Endothelial cell of umbilical vein (primary cell): ENCODE results near the gene RNF121. TPM values are rescaled to one million over a fixed set of nuclear protein-coding genes. Genes with fewer than 3 reads are reported as not detected.

ENCODE experiments used
- BruUV-seq: library from RNA; stranded (reverse); fragments of 400-500 nt; replicated peaks from 2 replicates; lab custom pipeline; 2021; lab: Mats Ljungman, UMichigan
- CTCF ChIA-PET: fragments of 300-600, 350-600 bp; sonication (Branson Sonifier 250); formaldehyde crosslinking; loops from one replicate; lab custom pipeline; 2021; ENCODE audit warnings: antibody characterized with exemption, inconsistent platforms; lab: Charles Lee
- POLR2A ChIA-PET: fragments of 300-600, 350-600 bp; sonication (Branson Sonifier 250); formaldehyde crosslinking; loops from one replicate; lab custom pipeline; 2021; ENCODE audit warnings: antibody characterized with exemption, inconsistent platforms; lab: Charles Lee
- DNase-seq: peaks from one replicate; pipeline ENCODE4 v3.0.0-alpha.2; 2011; ENCODE audit warnings: low read depth, low spot score
- FAIRE-seq: peaks from 2 replicates; lab custom pipeline; 2011; peaks lifted over from hg19 to GRCh38; lab: Jason Lieb, UNC
- H2AFZ ChIP-seq: 2 replicates; pipeline ENCODE4 v1.6.0; 2012; ENCODE audit warnings: low read depth, low read length, control low read depth, inconsistent platforms
- H3K27ac ChIP-seq: 2 replicates; pipeline ENCODE4 v1.5.1; 2011; ENCODE audit warnings: low read depth, mild to moderate bottlenecking, control low read depth, low read length, moderate library complexity; ENCODE audit not compliant: insufficient read depth
- H3K27me3 ChIP-seq, 2 experiments: 2 replicates each; pipeline versions ENCODE4 v1.6.0 to v1.6.1; 2011; ENCODE audit warnings: low read length in 2 of 2, mixed read lengths in 1 of 2; ENCODE audit not compliant: control insufficient read depth in 2 of 2, insufficient read depth in 2 of 2
- H3K36me3 ChIP-seq, 2 experiments: 2 replicates in 1 of 2; 3 replicates in 1 of 2; pipeline ENCODE4 v1.5.1; 2011; ENCODE audit warnings: low read length in 2 of 2, mild to moderate bottlenecking in 1 of 2, moderate library complexity in 1 of 2; ENCODE audit not compliant: control insufficient read depth in 2 of 2, insufficient read depth in 2 of 2; ENCODE audit errors: extremely low read depth in 1 of 2
- H3K4me1 ChIP-seq: 3 replicates; pipeline ENCODE4 v1.5.1; 2011; ENCODE audit warnings: mild to moderate bottlenecking, low read length; ENCODE audit not compliant: control insufficient read depth, insufficient read depth; ENCODE audit errors: extremely low read depth
- H3K4me2 ChIP-seq: 2 replicates; pipeline ENCODE4 v1.6.1; 2011; ENCODE audit warnings: low read length, control low read depth, mixed read lengths; ENCODE audit not compliant: insufficient read depth
- H3K4me3 ChIP-seq, 3 experiments: fragments of 200-600 bp in 1 of 3; sonication (generic), shearing (Covaris generic) in 1 of 3; replicated peaks in 1 of 3; 2 replicates each; pipeline ENCODE4 v1.5.1; 2011 to 2016; ENCODE audit warnings: control low read depth in 3 of 3, low read length in 3 of 3, mild to moderate bottlenecking in 2 of 3, inconsistent platforms in 1 of 3, low read depth in 1 of 3, moderate library complexity in 1 of 3; ENCODE audit not compliant: insufficient read depth in 1 of 3
- H3K79me2 ChIP-seq: 2 replicates; pipeline ENCODE4 v1.6.0; 2012; ENCODE audit warnings: low read length, inconsistent platforms; ENCODE audit not compliant: control insufficient read depth, insufficient read depth
- H3K9ac ChIP-seq: replicated peaks from 2 replicates; pipeline ENCODE3; 2011; ENCODE audit warnings: low read length, control low read depth; ENCODE audit not compliant: insufficient read depth; ENCODE audit errors: extremely low read depth
- H3K9me1 ChIP-seq: replicated peaks from 3 replicates; pipeline ENCODE4 v1.6.0; 2011; ENCODE audit warnings: mild to moderate bottlenecking, low read length; ENCODE audit not compliant: control insufficient read depth, insufficient read depth; ENCODE audit errors: extremely low read depth
- H3K9me3 ChIP-seq: replicated peaks from 2 replicates; pipeline ENCODE4 v1.5.1; 2012; ENCODE audit warnings: low read length, inconsistent platforms; ENCODE audit not compliant: control insufficient read depth, insufficient read depth
- H4K20me1 ChIP-seq: replicated peaks from 2 replicates; pipeline ENCODE3; 2011; ENCODE audit warnings: mild to moderate bottlenecking, low read length; ENCODE audit not compliant: control insufficient read depth, insufficient read depth; ENCODE audit errors: extremely low read depth
- EZH2 ChIP-seq: IDR thresholded peaks from 2 replicates; pipeline ENCODE4 v1.6.1; 2012; ENCODE audit warnings: borderline replicate concordance, low read depth, mild to moderate bottlenecking, moderate library complexity, low read length, inconsistent platforms; ENCODE audit not compliant: severe bottlenecking
- FOS ChIP-seq: IDR thresholded peaks from 2 replicates; pipeline ENCODE4 v1.6.1; 2011; ENCODE audit warnings: mild to moderate bottlenecking, low read length, moderate library complexity, borderline replicate concordance; ENCODE audit not compliant: insufficient read depth
- GATA2 ChIP-seq: IDR thresholded peaks from 2 replicates; pipeline ENCODE4 v1.7.0; 2011; ENCODE audit warnings: low read depth, mild to moderate bottlenecking, moderate library complexity, mixed read lengths, low read length; ENCODE audit not compliant: insufficient read length, insufficient read depth
- JUN ChIP-seq: IDR thresholded peaks from 2 replicates; pipeline ENCODE4 v1.6.1; 2011; ENCODE audit warnings: borderline replicate concordance, low read depth; ENCODE audit not compliant: insufficient read length, insufficient read depth
- MYC ChIP-seq: IDR thresholded peaks from one replicate; pipeline ENCODE4 v1.6.1; 2011; ENCODE audit warnings: mild to moderate bottlenecking, low read depth, low read length
- POLR2A ChIP-seq: IDR thresholded peaks from 2 replicates; pipeline ENCODE4 v1.6.1; 2012; ENCODE audit warnings: low read depth, mild to moderate bottlenecking, control low read depth, low read length
- POLR2AphosphoS5 ChIP-seq: IDR thresholded peaks from 2 replicates; pipeline ENCODE4 v1.6.1; 2012; ENCODE audit warnings: low read depth, mild to moderate bottlenecking, control low read depth, low read length, moderate library complexity; ENCODE audit not compliant: insufficient read depth
- dilution Hi-C: fragments of 300-500 bp; cut with MboI; formaldehyde crosslinking; loops from one replicate; pipeline ENCODE4 v1.15.0; 2019; ENCODE audit warnings: low sequenced_read_pairs; ENCODE audit not compliant: extremely low pct_ligation_motif_present
- intact Hi-C: fragments of 100-400 bp; cut with micrococcal nuclease; formaldehyde crosslinking; loops from one replicate; pipeline ENCODE4 v1.10.0; 2022
- polyA plus RNA-seq, 4 experiments: library from polyadenylated mRNA; depleted of rRNA in 3 of 4; stranded (reverse) in 3 of 4; unstranded in 1 of 4; fragments of >200 nt; gene quantifications; 2 replicates each; pipeline versions ENCODE4 v1.2.1 to v1.2.3, GENCODE V29; 2011 to 2012; ENCODE audit warnings: missing spikeins in 1 of 4
- total RNA-seq: library from RNA; stranded (reverse); gene quantifications from 2 replicates; pipeline ENCODE4 v1.2.3, GENCODE V29; 2021
- TF ChIP-seq, protein P1 (sequence below), 2 donors: IDR thresholded peaks; 1 replicate in 1 of 2; 2 replicates in 1 of 2; pipeline ENCODE4 v1.5.1; 2011; ENCODE audit warnings: low read length in 2 of 2, mild to moderate bottlenecking in 2 of 2, moderate library complexity in 2 of 2, control low read depth in 1 of 2, inconsistent platforms in 1 of 2, low read depth in 1 of 2; ENCODE audit not compliant: insufficient read depth in 1 of 2; ENCODE audit errors: extremely low read depth in 1 of 2
- TF ChIP-seq, protein P2 (sequence below): IDR thresholded peaks from 2 replicates; pipeline ENCODE4 v1.6.1; 2011; ENCODE audit not compliant: insufficient read depth, insufficient read length

The RNF121 gene
- total and polyA plus RNA-seq, 2 donors (not counting 3 experiments of a cell fraction or from before 2014, with no cell fraction given): 61.4 to 99.9 TPM

DNA sequence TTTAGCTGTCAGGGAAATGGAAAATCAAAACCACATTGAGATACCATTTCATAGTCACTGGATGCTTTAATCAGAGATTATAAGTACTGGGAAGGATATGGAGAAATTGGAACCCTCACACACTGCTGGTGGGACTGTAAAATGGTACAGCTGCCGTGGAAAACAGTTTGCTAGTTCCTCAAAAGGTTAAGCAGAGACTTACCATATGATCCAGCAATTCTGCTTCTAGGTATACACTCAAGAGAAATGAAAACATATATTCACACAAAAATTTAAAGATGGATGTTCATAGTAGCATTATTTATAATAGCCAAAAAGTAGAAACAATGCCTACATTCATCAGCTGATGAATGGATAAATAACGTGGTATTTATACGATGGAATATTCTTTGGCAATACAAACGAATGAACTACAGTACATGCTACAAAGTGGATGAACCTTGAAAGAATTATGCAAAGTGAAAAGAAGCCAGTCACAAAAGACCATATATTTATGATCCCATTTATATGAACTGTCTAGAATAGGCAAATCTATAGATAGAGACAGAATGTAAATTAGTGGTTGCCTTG lies 23.0 kb downstream of the RNF121 start:
- CTCF ChIA-PET: no interaction called here
- FAIRE-seq: no peak

GRCh38 chr11:71955898-71956456 lies 27.1 kb downstream of the RNF121 start:
- DNase-seq: no peak
- no peak for TF ChIP-seq EZH2
- no peak for TF ChIP-seq POLR2A
- TF ChIP-seq FOS: no peak
- TF ChIP-seq, protein P1, sequence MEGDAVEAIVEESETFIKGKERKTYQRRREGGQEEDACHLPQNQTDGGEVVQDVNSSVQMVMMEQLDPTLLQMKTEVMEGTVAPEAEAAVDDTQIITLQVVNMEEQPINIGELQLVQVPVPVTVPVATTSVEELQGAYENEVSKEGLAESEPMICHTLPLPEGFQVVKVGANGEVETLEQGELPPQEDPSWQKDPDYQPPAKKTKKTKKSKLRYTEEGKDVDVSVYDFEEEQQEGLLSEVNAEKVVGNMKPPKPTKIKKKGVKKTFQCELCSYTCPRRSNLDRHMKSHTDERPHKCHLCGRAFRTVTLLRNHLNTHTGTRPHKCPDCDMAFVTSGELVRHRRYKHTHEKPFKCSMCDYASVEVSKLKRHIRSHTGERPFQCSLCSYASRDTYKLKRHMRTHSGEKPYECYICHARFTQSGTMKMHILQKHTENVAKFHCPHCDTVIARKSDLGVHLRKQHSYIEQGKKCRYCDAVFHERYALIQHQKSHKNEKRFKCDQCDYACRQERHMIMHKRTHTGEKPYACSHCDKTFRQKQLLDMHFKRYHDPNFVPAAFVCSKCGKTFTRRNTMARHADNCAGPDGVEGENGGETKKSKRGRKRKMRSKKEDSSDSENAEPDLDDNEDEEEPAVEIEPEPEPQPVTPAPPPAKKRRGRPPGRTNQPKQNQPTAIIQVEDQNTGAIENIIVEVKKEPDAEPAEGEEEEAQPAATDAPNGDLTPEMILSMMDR (IDR thresholded peaks at IDR 0.05; ENCODE audit: extremely low read depth in 1 of 2, insufficient read depth in 1 of 2, low read depth in 1 of 2, low read length in 2 of 2): no peak
- TF ChIP-seq JUN: no peak
- TF ChIP-seq, protein P2, sequence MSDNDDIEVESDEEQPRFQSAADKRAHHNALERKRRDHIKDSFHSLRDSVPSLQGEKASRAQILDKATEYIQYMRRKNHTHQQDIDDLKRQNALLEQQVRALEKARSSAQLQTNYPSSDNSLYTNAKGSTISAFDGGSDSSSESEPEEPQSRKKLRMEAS: no peak
- TF ChIP-seq MYC: no peak
- no peak for TF ChIP-seq GATA2
- no peak for TF ChIP-seq POLR2AphosphoS5
- H3K4me3 ChIP-seq: no peak overlapping the region
- ChIA-PET POLR2A (no interaction called here), CTCF (interaction anchor here (1.0 to 1.4 kb wide), 2 partner anchors 14 to 21 kb away, joined by 3 to 6 read pairs; no protein-coding TSS in a partner anchor)
- BruUV-seq: no TSS peak
- no peaks in the 10 kb centered on the region for H3K27me3 ChIP-seq
- FAIRE-seq: no peak
- no peaks in the 10 kb centered on the region for H3K9me1 ChIP-seq
- H4K20me1 ChIP-seq: no peaks in the 10 kb centered on the region
- intact Hi-C loops (no loop called here), dilution Hi-C loops (no loop called here)
- H3K36me3 ChIP-seq: peaks cover 5 to 8% of the 10 kb centered on the region in 2 experiments
- H3K4me1 ChIP-seq: no peaks in the 10 kb centered on the region
- H3K79me2 ChIP-seq: peaks cover 93% of the 10 kb centered on the region
- H3K9ac ChIP-seq: no peak overlapping the region
- no peak overlapping the region for H2AFZ ChIP-seq
- H3K4me2 ChIP-seq: no peak overlapping the region
- no peaks in the 10 kb centered on the region for H3K9me3 ChIP-seq
- H3K27ac ChIP-seq: no peak overlapping the region

More for the DNA sequence above, 23.0 kb downstream of the RNF121 start:
- intact Hi-C loops (no loop called here), dilution Hi-C loops (no loop called here)
- no peak for DNase-seq
- Histone ChIP-seq H3K36me3 (no peaks in the 10 kb centered on the region), H3K27me3 (no peaks in the 10 kb centered on the region), H3K4me2 (no peak overlapping the region), H3K4me3 (no peak overlapping the region), H3K9me3 (no peaks in the 10 kb centered on the region), H3K27ac (no peak overlapping the region), H4K20me1 (no peaks in the 10 kb centered on the region), H3K4me1 (peaks cover 24% of the 10 kb centered on the region), H3K79me2 (peaks cover 100% of the 10 kb centered on the region), H3K9ac (no peak overlapping the region), H2AFZ (no peak overlapping the region), H3K9me1 (no peaks in the 10 kb centered on the region)
- no peak for TF ChIP-seq POLR2AphosphoS5
- POLR2A ChIA-PET: no interaction called here
- no TSS peak for BruUV-seq
